ENCODE data around the gene ZCCHC24. TPM values are rescaled to one million over a fixed set of nuclear protein-coding genes. Genes with fewer than 3 reads are reported as not detected.
A peak's percentile ranks its signal among the peaks of the same experiment; 100 is the strongest.

The ZCCHC24 gene
- total and polyA plus RNA-seq, 8 donors = 9.7 to 60.3 (median 34.3) TPM

DNA sequence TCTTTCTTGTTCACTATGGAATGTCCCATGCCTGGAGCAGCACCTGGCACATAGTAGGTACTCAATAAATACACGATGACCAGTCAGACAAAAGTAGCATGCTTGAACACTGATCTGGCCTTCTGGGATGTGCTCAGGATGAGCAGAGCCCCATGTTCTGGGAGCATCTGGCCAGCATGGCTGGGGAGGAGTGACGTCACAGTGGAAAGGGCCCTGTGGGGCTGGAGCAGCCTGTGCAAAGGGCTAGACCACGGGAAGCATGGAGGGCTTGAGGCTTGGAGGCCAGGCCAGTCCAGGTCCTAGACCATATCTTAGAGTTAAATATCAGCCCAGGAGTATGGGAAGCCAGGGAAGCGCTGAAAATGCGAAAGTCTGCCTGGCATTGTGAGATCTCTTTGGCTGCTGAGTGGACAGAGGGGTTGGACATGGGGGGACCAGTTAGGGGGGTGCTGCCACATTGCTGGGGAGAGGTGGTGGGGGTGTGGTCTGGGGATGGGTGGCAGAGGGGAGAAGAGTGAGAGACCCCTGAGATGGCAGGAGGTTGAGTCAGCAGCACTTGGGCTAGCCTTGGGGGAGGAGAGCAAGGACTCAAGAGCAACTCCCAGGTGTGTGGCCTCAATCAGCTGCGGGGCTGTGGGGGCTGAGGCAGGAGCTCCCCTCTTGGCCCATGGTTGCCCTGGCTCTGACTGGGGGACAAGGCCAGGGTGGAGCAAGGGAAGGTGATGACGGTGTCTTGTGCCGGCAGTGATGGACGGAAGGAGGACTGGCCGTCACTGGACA, 34.9 kb downstream of the ZCCHC24 start:
- H3K27ac ChIP-seq = no peak overlapping the region
- peaks cover 0 to 29% (median 10%) of the 10 kb centered on the region in 4 donors for H3K4me1 ChIP-seq
- H3K4me3 ChIP-seq = no peak overlapping the region
- TF ChIP-seq, protein P1, sequence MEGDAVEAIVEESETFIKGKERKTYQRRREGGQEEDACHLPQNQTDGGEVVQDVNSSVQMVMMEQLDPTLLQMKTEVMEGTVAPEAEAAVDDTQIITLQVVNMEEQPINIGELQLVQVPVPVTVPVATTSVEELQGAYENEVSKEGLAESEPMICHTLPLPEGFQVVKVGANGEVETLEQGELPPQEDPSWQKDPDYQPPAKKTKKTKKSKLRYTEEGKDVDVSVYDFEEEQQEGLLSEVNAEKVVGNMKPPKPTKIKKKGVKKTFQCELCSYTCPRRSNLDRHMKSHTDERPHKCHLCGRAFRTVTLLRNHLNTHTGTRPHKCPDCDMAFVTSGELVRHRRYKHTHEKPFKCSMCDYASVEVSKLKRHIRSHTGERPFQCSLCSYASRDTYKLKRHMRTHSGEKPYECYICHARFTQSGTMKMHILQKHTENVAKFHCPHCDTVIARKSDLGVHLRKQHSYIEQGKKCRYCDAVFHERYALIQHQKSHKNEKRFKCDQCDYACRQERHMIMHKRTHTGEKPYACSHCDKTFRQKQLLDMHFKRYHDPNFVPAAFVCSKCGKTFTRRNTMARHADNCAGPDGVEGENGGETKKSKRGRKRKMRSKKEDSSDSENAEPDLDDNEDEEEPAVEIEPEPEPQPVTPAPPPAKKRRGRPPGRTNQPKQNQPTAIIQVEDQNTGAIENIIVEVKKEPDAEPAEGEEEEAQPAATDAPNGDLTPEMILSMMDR (IDR thresholded peaks at IDR 0.05) = no peak
- TF ChIP-seq POLR2AphosphoS5 (IDR thresholded peaks at IDR 0.05) = no peak
- TF ChIP-seq EP300 (IDR thresholded peaks at IDR 0.05) = no peak
- TF ChIP-seq POLR2A (IDR thresholded peaks at IDR 0.05) = no peak
- no peaks in the 10 kb centered on the region for H3K27me3 ChIP-seq
- 70 to 86% (median 75%) methylated on average over 8 to 10 of the region's 10 CpGs for WGBS, 5 donors
- peaks cover 0 to 7% (median 0%) of the 10 kb centered on the region in 4 donors for H3K36me3 ChIP-seq
- H3K9me3 ChIP-seq = no peaks in the 10 kb centered on the region
- intact Hi-C loops (cut with DNase I; ENCODE audit: low total_unique reads) = no loop called here
- DNase-seq = no peak

DNA sequence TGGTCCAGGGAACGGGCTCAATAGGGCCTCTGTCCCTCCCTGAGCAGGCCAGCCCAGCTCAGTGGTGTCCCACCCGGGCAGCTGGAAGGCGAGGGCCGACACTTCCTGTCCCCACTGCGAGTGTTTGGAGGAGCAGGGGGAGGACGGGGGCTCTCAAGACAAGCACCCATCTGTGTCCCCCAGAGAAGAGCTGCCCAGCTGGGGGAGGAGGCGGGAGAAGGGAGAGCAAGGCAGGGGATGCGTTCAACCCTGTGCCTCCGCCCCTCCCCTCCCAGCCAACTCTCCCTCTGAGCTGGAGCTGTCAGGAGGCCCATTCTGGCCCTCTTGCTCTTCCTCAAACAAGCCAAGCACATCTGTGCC, 35.7 kb downstream of the ZCCHC24 start:
- 52 to 85% (median 74%) methylated on average over 8 to 9 of the region's 9 CpGs for WGBS, 5 donors
- no peak for DNase-seq
- intact Hi-C loops (cut with DNase I; ENCODE audit: low total_unique reads) = no loop called here
- H3K4me3 ChIP-seq = no peak overlapping the region
- peak overlapping the region in 1 of 5 donors; percentile 5 for H3K27ac ChIP-seq
- no peaks in the 10 kb centered on the region for H3K9me3 ChIP-seq
- peaks cover 0 to 7% (median 0%) of the 10 kb centered on the region in 4 donors for H3K36me3 ChIP-seq
- no peaks in the 10 kb centered on the region for H3K27me3 ChIP-seq
- peaks cover 0 to 23% (median 6%) of the 10 kb centered on the region in 4 donors for H3K4me1 ChIP-seq
- TF ChIP-seq POLR2AphosphoS5 (IDR thresholded peaks at IDR 0.05) = no peak
- TF ChIP-seq, protein P1 (IDR thresholded peaks at IDR 0.05) = no peak
- no peak for TF ChIP-seq POLR2A (IDR thresholded peaks at IDR 0.05)
- TF ChIP-seq EP300 (IDR thresholded peaks at IDR 0.05) = no peak

DNA sequence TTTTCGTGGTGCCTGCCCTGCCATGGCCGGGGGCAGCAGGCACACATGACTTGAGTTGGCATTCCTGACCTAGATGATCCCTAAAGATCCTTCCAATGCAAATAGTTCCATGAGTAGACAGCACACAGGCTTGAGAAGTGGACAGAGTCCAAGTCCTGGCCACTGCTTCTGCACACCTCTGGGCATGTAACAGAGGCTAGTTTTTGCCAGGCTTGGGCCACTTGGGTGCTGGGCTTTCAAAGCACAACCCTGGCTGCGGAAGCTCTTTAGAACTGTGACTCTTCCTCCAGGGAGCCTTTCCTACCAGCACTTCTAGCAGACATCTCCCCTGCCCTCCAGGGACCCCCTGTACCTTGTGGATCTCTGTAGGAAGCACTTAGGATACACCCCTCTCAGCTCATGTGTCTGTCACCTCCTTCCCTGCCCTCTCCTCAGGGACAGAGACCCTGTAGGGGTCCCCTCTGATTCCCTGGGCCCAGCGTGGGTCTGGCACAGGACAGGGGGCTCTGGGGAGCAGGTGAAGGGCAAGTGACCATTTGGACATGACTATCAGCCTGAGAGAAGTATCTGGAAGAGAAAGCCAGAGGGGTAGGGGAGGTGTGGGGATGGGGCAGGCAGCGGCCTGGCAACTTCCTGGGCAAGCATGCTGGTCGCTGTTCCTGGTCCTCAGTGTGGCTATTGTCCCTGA, 36.2 kb downstream of the ZCCHC24 start:
- H3K36me3 ChIP-seq = peaks cover 0 to 5% (median 0%) of the 10 kb centered on the region in 4 donors
- no peaks in the 10 kb centered on the region for H3K27me3 ChIP-seq
- no peaks in the 10 kb centered on the region for H3K9me3 ChIP-seq
- H3K4me1 ChIP-seq = peaks cover 0 to 23% (median 3%) of the 10 kb centered on the region in 4 donors
- 63 to 77% (median 73%) methylated on average over 6 of the region's 6 CpGs for WGBS, 5 donors
- no peak for TF ChIP-seq POLR2AphosphoS5 (IDR thresholded peaks at IDR 0.05)
- TF ChIP-seq EP300 (IDR thresholded peaks at IDR 0.05) = no peak
- H3K4me3 ChIP-seq = no peak overlapping the region
- intact Hi-C loops (cut with DNase I; ENCODE audit: low total_unique reads) = no loop called here
- peak overlapping the region in 1 of 5 donors; percentile 47 for H3K27ac ChIP-seq
- DNase-seq = peak in 1 of 2 donors; percentile 56

DNA sequence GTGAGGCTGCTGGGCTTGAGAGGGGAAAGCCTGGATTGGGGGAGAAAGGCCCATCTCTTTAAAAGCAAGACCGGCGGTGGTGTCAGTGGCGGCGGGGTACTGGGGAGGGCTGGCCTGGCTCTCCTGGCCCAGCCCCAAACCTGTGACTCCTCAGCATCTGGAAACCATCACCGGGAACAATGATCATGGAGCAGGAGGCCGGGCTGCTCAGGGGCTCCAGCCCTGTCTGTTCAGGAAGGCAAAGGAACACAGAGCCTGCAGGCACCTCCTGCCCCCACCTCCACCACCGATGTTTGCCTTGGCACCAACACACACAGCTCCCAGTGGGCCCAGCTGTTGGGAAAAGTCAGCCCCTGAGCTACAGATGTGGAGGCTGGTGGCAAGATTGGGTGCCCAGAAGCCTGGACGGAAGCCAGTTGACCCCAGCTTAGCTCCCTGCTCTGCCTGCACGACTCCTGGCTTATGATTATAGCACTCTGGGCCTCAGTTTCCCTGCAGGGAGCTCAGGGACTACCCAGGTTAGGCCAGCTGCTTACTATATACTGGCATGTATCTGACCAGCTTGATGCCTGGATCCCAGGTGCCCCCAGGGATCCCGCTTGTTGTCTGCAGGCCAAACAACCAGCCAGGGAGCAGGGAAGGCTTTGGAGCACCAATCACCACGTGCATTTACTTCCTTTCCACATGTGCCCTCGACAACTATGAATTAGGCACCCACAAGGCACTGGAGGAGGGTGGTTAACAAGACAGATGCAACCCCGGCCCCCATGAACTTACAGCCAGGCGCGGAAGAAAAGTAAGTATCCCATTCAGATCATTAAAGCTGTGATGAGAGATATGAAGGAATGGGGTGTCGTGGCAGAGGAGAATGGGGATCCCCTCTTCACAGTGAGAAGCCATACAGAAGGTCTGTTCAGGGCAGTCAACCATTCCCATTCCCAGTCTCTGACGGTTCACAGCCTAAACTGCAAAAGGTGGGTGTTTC, 37.3 kb downstream of the ZCCHC24 start:
- intact Hi-C loops (cut with DNase I; ENCODE audit: low total_unique reads) = no loop called here
- peak; percentile 66 to 78 for DNase-seq
- Histone ChIP-seq H3K9me3 (no peaks in the 10 kb centered on the region), H3K36me3 (no peaks in the 10 kb centered on the region), H3K4me3 (no peak overlapping the region), H3K27me3 (no peaks in the 10 kb centered on the region), H3K4me1 (peaks cover 0 to 15% (median 0%) of the 10 kb centered on the region in 4 donors), H3K27ac (peak overlapping the region in 1 of 5 donors; percentile 47)
- 50 to 61% (median 54%) methylated on average over 11 to 17 of the region's 17 CpGs for WGBS, 5 donors
- TF ChIP-seq POLR2A (IDR thresholded peaks at IDR 0.05) (no peak), EP300 (IDR thresholded peaks at IDR 0.05) (no peak), POLR2AphosphoS5 (IDR thresholded peaks at IDR 0.05) (peak in 2 of 3 donors; percentile 28 to 74)
- TF ChIP-seq, protein P1 (IDR thresholded peaks at IDR 0.05) = no peak

All from stomach (tissue), 9 donors.